HFF-Myc (cell line): ENCODE data around the gene OPCML.

Source experiments
- DNase-seq: peaks from one replicate; pipeline ENCODE4 v3.0.0-alpha.2; 2011; ENCODE audit warnings: low read depth; ENCODE audit errors: extremely low read depth
- H3K4me3 ChIP-seq: replicated peaks from 2 replicates; pipeline ENCODE4 v1.5.1; 2011; ENCODE audit warnings: low read depth, mild to moderate bottlenecking, control low read depth, low read length
- TF ChIP-seq, protein P1 (sequence below): IDR thresholded peaks from 2 replicates; pipeline ENCODE4 v1.5.1; 2012; ENCODE audit warnings: mild to moderate bottlenecking, low read depth, low read length, control low read depth; ENCODE audit errors: missing control alignments

OPCML gene

DNA sequence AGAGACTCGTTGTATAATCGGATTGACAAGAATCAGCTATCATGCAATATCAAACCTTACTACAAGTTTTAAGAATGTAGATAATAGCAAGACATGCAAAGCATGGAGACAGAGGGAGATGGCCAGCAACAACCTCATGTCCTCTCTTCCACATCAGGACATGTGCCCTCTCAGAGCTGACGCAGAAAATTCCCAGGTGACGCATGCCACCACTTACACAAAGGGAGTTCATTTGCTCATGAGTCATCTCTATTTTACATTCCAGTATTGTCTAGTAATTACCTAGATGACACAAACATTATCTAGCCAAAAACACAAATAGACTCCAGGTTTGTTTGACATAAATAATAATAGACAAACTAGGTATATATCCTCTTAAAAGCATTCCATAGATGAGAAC lies 38.1 kb upstream of the OPCML start:
- DNase-seq: no peak
- no peak overlapping the region for H3K4me3 ChIP-seq
- TF ChIP-seq, protein P1, sequence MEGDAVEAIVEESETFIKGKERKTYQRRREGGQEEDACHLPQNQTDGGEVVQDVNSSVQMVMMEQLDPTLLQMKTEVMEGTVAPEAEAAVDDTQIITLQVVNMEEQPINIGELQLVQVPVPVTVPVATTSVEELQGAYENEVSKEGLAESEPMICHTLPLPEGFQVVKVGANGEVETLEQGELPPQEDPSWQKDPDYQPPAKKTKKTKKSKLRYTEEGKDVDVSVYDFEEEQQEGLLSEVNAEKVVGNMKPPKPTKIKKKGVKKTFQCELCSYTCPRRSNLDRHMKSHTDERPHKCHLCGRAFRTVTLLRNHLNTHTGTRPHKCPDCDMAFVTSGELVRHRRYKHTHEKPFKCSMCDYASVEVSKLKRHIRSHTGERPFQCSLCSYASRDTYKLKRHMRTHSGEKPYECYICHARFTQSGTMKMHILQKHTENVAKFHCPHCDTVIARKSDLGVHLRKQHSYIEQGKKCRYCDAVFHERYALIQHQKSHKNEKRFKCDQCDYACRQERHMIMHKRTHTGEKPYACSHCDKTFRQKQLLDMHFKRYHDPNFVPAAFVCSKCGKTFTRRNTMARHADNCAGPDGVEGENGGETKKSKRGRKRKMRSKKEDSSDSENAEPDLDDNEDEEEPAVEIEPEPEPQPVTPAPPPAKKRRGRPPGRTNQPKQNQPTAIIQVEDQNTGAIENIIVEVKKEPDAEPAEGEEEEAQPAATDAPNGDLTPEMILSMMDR: no peak

DNA sequence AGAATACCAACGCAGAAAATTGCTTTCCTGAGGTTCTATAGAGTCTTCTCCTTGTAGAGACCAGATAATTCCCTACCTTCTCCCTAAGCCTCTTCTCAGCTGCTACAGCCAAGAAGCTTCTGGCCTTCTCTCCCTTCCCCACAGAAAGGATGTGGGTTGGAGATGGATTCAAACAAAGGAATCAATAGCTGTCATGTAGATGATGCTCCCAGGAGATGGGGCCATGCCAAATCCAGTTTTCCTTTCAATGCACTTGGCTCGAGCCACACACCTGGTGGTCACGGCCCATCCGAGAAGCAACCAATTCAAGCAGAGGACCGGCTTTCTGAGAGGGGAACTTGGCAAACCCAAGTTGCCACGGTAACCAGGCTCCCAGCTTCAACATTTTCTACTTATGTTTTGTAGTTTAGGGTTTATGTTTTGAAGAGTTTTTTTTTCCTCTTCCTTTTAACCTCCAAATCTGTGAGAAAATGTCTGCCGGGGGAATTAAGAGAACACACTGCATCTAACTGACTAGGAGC lies 31.3 kb upstream of the OPCML start:
- TF ChIP-seq, protein P1: no peak
- no peak overlapping the region for H3K4me3 ChIP-seq
- no peak for DNase-seq

DNA sequence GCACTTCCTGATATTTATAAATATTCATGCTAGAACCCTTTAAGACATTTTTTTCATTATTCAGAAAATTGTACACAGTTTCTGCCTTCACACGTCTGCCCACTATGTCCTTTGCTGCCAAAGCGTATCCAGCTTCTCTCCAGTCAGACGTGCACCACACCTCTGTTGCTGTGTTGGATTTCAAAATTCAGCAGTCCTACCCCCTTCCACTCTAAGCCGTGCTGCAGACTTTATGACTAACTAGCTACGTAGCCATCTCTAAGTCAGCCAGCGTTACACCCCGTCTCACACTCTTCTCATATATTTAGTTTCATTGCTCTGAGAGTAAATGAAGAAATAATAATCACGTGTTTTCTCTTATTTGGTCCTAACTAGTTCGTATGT lies 28.2 kb upstream of the OPCML start:
- TF ChIP-seq, protein P1: no peak
- H3K4me3 ChIP-seq: no peak overlapping the region
- no peak for DNase-seq

DNA sequence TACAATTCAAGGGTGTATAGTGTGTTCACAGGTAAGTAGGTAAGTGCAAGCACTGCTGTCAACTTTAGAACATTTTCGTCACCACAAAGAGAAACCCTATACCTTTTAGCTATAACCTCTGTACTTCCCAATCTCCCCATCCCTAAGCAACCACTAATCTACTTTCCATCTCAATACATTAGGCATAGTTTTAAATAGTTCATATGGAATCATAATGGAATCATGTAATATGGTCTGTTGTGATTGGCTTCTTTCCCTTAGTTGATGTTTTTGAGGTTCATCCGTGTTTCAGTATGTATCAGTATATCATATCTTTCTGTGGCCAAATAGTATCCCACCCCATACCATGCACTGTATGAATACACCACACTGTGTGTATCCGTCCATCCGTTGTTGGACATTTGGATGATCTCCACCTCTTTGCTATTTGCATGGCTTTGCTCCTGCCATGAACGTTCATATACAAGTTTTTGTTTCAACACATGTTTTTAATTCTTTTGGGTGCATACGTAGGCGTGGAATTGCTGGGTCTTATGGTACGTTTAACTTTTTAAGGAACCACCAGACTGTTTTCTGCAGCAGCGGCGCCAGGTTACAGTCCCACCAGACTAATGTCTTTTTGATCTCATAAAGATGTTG lies 27.7 kb upstream of the OPCML start:
- H3K4me3 ChIP-seq: no peak overlapping the region
- no peak for DNase-seq
- TF ChIP-seq, protein P1: no peak

DNA sequence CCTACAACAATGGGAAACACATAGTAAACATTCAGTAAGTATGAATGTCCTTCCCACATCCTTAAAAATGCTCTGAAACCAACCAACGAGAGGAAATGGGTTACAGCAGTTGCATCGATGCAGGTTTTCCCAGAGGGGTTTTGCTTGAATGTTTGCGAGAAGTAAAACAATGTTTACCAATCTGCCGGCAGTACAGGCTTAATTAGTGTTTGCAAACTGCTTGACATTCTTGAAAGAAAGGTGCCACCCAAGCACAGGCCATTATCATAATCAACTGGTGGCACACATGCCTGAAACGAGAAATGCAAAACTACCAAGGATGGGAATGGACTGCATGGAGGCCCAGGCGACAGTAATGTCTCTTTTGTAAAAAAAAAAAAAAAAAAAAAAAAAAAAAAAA lies 27.1 kb upstream of the OPCML start:
- DNase-seq: no peak
- no peak overlapping the region for H3K4me3 ChIP-seq
- TF ChIP-seq, protein P1: no peak

DNA sequence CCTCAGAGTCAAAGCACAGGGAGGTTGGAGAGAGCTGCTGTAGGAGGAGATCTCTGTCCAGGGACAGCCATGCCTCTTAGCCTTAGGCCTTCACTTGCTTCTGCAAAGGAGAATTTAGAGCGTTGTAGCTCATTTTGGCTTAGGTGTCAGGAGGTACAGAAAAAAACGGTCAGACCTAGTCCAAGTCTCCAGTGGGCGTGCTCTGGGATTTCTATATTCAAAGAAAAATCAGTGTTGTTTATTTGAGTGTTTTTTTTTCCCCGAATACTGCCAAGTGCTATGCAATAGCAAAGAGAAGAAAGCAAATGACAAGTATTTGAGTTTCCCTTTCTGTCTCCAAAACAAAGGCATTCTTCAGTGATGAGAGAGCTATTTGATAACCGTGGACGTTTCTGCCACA lies 22.7 kb upstream of the OPCML start:
- no peak for DNase-seq
- no peak overlapping the region for H3K4me3 ChIP-seq
- TF ChIP-seq, protein P1: no peak
